Erythroblast (primary cell): Measurements from ENCODE around the gene PRMT7.

Source experiments
- GATA1 ChIP-seq: IDR thresholded peaks from 2 replicates; pipeline ENCODE4 v1.6.1; 2011; ENCODE audit warnings: low read depth, mild to moderate bottlenecking, control low read depth, low read length, moderate library complexity
- POLR2A ChIP-seq: IDR thresholded peaks from 2 replicates; pipeline ENCODE4 v1.6.1; 2011; ENCODE audit warnings: mild to moderate bottlenecking, low read length

- no peak for TF ChIP-seq POLR2A
- TF ChIP-seq GATA1, result no peak
Measured at GRCh38 chr16:68362262-68362913, 51.6 kb downstream of the PRMT7 start.
